GM19043 (cell line): ENCODE results near the gene TRAF2.

Experiments
- ATAC-seq: cut with Tn5 transposase; IDR thresholded peaks from one replicate; pipeline ENCODE4 v1.9.1; 2021; ENCODE audit warnings: low read depth; ENCODE audit not compliant: unreplicated experiment

TRAF2 gene

GRCh38 chr9:136973618-136974617 is 87.6 kb downstream of the TRAF2 start:
- ATAC-seq = no peak

GRCh38 chr9:136974817-136975535 is 88.7 kb downstream of the TRAF2 start:
- ATAC-seq = no peak

- no peak for ATAC-seq
These were observed 89.3 kb downstream of the TRAF2 start for GRCh38 chr9:136975644-136976043.
